CD14-positive monocyte (primary cell): ENCODE results near the gene PEG3. TPM values are rescaled to one million over a fixed set of nuclear protein-coding genes. Genes with fewer than 3 reads are reported as not detected.

ENCODE experiments used
- DNase-seq, 3 donors: peaks; one replicate each; pipeline ENCODE4 v3.0.0-alpha.2; 2011 to 2022
- H2AFZ ChIP-seq: 2 replicates; pipeline ENCODE4 v1.6.0; 2012; ENCODE audit warnings: mild to moderate bottlenecking, low read depth, low read length, inconsistent platforms; ENCODE audit not compliant: insufficient read depth, poor library complexity, severe bottlenecking
- H3K27ac ChIP-seq, 2 donors: 1 replicate in 1 of 2; 2 replicates in 1 of 2; pipeline ENCODE4 v1.5.1; 2012 to 2013; ENCODE audit warnings: low read length in 2 of 2, control low read depth in 1 of 2, inconsistent platforms in 1 of 2, low read depth in 1 of 2, mild to moderate bottlenecking in 1 of 2
- H3K27me3 ChIP-seq, 2 donors: one replicate each; pipeline versions ENCODE4 v1.6.0 to v1.6.1; 2011 to 2013; ENCODE audit warnings: low read length in 2 of 2; ENCODE audit not compliant: control insufficient read depth in 2 of 2, insufficient read depth in 2 of 2
- H3K36me3 ChIP-seq, 2 donors: replicated peaks in 1 of 2; 1 replicate in 1 of 2; 2 replicates in 1 of 2; pipeline versions ENCODE4 v1.5.1 to v1.6.1; 2012 to 2013; ENCODE audit warnings: low read length in 2 of 2, control low read depth in 1 of 2, inconsistent platforms in 1 of 2, mild to moderate bottlenecking in 1 of 2; ENCODE audit not compliant: insufficient read depth in 2 of 2, control insufficient read depth in 1 of 2
- H3K4me1 ChIP-seq, 2 donors: 1 replicate in 1 of 2; 2 replicates in 1 of 2; pipeline versions ENCODE4 v1.5.1 to v1.6.1; 2012 to 2013; ENCODE audit warnings: low read length in 2 of 2, control low read depth in 1 of 2, inconsistent platforms in 1 of 2, mild to moderate bottlenecking in 1 of 2, moderate library complexity in 1 of 2; ENCODE audit not compliant: insufficient read depth in 2 of 2, control insufficient read depth in 1 of 2
- H3K4me2 ChIP-seq: replicated peaks from 2 replicates; pipeline ENCODE3; 2012; ENCODE audit warnings: low read length, moderate library complexity, mild to moderate bottlenecking; ENCODE audit not compliant: poor library complexity, severe bottlenecking; ENCODE audit errors: extremely low read depth
- H3K4me3 ChIP-seq, 3 experiments: fragments of 200-600 bp in 1 of 3; sonication (generic) in 1 of 3; replicated peaks in 1 of 3; 1 replicate in 2 of 3; 2 replicates in 1 of 3; pipeline ENCODE4 v1.5.1; 2011 to 2013; ENCODE audit warnings: low read length in 3 of 3, mild to moderate bottlenecking in 3 of 3, control low read depth in 2 of 3, low read depth in 2 of 3, inconsistent platforms in 1 of 3, moderate library complexity in 1 of 3
- H3K79me2 ChIP-seq: 2 replicates; pipeline ENCODE4 v1.6.0; 2012; ENCODE audit warnings: mild to moderate bottlenecking, control low read depth, inconsistent platforms, low read length, moderate library complexity; ENCODE audit not compliant: insufficient read depth
- H3K9ac ChIP-seq: 2 replicates; pipeline ENCODE4 v1.6.0; 2017; ENCODE audit warnings: low read length, mild to moderate bottlenecking; ENCODE audit not compliant: insufficient read depth, poor library complexity, severe bottlenecking
- H3K9me3 ChIP-seq, 2 donors: replicated peaks in 1 of 2; 1 replicate in 1 of 2; 2 replicates in 1 of 2; pipeline versions ENCODE4 v1.5.1 to v1.6.1; 2012 to 2013; ENCODE audit warnings: low read length in 2 of 2, control low read depth in 1 of 2; ENCODE audit not compliant: control insufficient read depth in 1 of 2, insufficient read depth in 1 of 2
- H4K20me1 ChIP-seq: 2 replicates; pipeline ENCODE4 v1.6.0; 2012; ENCODE audit warnings: mild to moderate bottlenecking, low read length, control low read depth, moderate library complexity; ENCODE audit not compliant: insufficient read depth
- H3K27ac Mint-ChIP-seq, 7 donors: one replicate each; pipeline ENCODE4 v1.8.0; 2020; ENCODE audit warnings: mild to moderate bottlenecking in 7 of 7, mixed read lengths in 7 of 7, moderate library complexity in 6 of 7, inconsistent platforms in 2 of 7
- H3K27me3 Mint-ChIP-seq, 3 donors: one replicate each; pipeline ENCODE4 v1.8.0; 2021 to 2022; ENCODE audit warnings: low read depth in 3 of 3, mild to moderate bottlenecking in 3 of 3, mixed read lengths in 3 of 3, moderate library complexity in 3 of 3, inconsistent platforms in 1 of 3
- H3K36me3 Mint-ChIP-seq, 2 donors: one replicate each; pipeline ENCODE4 v1.8.0; 2020; ENCODE audit warnings: mixed read lengths in 2 of 2, inconsistent platforms in 1 of 2, mild to moderate bottlenecking in 1 of 2
- H3K4me1 Mint-ChIP-seq: one replicate; pipeline ENCODE4 v1.8.0; 2020; ENCODE audit warnings: mild to moderate bottlenecking, mixed read lengths
- H3K4me3 Mint-ChIP-seq, 2 donors: one replicate each; pipeline ENCODE4 v1.8.0; 2020; ENCODE audit warnings: mild to moderate bottlenecking in 2 of 2, mixed read lengths in 2 of 2, moderate library complexity in 1 of 2
- H3K9me3 Mint-ChIP-seq, 7 donors: one replicate each; pipeline ENCODE4 v1.8.0; 2020 to 2022; ENCODE audit warnings: mixed read lengths in 7 of 7, mild to moderate bottlenecking in 6 of 7, moderate library complexity in 6 of 7, inconsistent platforms in 2 of 7
- WGBS: methylation state at CpG from one replicate; pipeline ENCODE4 v1.1.5; 2013; ENCODE audit warnings: missing lambda C conversion rate; ENCODE audit not compliant: insufficient coverage; 5-methylcytosine and 5-hydroxymethylcytosine counted together
- intact Hi-C, 2 donors: fragments of 100-400 bp; cut with micrococcal nuclease; formaldehyde crosslinking; loops; one replicate each; pipeline versions ENCODE4 v1.15.0 to v1.15.1; 2023
- polyA plus RNA-seq, 3 donors: library from polyadenylated mRNA; depleted of rRNA in 1 of 3; unstranded in 2 of 3; stranded (reverse) in 1 of 3; fragments of 300-500 nt in 2 of 3; fragments of >200 nt in 1 of 3; fragmentation: Illumina TruSeq in 2 of 3; gene quantifications; 1 replicate in 2 of 3; 2 replicates in 1 of 3; pipeline ENCODE4 v1.2.3, GENCODE V29; 2012 to 2021
- TF ChIP-seq, protein P1 (sequence below): fragments of 200-600 bp; IDR thresholded peaks from one replicate; pipeline ENCODE4 v1.8.0; 2022; ENCODE audit warnings: antibody characterized with exemption, mild to moderate bottlenecking

Gene PEG3
- polyA plus RNA-seq, 3 donors, result 0.05 to 0.07 TPM; not detected in 1

GRCh38 chr19:56837004-56837403, 3.5 kb downstream of the PEG3 start:
- Histone ChIP-seq H3K36me3 (no peaks in the 10 kb centered on the region), H3K9ac (no peak overlapping the region), H2AFZ (peak overlapping the region; percentile 67), H3K27me3 (peaks cover 6 to 22% of the 10 kb centered on the region in 2 donors), H3K9me3 (peaks cover 71 to 79% of the 10 kb centered on the region in 2 donors), H3K4me3 (peak overlapping the region in 1 of 3 experiments; percentile 70), H4K20me1 (no peaks in the 10 kb centered on the region), H3K4me1 (peaks cover 27 to 30% of the 10 kb centered on the region in 2 donors), H3K27ac (no peak overlapping the region), H3K79me2 (no peaks in the 10 kb centered on the region), H3K4me2 (peak overlapping the region; percentile 71)
- 54% methylated on average over 4 of the region's 6 CpGs for WGBS
- Mint-ChIP-seq H3K4me3 (peak overlapping the region in 1 of 2 donors; percentile 69), H3K4me1 (peaks cover 14% of the 10 kb centered on the region), H3K27ac (peak overlapping the region in 1 of 7 donors; percentile 9), H3K36me3 (peaks cover 2 to 3% of the 10 kb centered on the region in 2 donors), H3K27me3 (peaks cover 13 to 30% (median 23%) of the 10 kb centered on the region in 3 donors), H3K9me3 (peaks cover 42 to 80% (median 61%) of the 10 kb centered on the region in 7 donors)
- DNase-seq, result no peak
- TF ChIP-seq, protein P1, sequence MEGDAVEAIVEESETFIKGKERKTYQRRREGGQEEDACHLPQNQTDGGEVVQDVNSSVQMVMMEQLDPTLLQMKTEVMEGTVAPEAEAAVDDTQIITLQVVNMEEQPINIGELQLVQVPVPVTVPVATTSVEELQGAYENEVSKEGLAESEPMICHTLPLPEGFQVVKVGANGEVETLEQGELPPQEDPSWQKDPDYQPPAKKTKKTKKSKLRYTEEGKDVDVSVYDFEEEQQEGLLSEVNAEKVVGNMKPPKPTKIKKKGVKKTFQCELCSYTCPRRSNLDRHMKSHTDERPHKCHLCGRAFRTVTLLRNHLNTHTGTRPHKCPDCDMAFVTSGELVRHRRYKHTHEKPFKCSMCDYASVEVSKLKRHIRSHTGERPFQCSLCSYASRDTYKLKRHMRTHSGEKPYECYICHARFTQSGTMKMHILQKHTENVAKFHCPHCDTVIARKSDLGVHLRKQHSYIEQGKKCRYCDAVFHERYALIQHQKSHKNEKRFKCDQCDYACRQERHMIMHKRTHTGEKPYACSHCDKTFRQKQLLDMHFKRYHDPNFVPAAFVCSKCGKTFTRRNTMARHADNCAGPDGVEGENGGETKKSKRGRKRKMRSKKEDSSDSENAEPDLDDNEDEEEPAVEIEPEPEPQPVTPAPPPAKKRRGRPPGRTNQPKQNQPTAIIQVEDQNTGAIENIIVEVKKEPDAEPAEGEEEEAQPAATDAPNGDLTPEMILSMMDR, result no peak
- intact Hi-C loops, result no loop called here

DNA sequence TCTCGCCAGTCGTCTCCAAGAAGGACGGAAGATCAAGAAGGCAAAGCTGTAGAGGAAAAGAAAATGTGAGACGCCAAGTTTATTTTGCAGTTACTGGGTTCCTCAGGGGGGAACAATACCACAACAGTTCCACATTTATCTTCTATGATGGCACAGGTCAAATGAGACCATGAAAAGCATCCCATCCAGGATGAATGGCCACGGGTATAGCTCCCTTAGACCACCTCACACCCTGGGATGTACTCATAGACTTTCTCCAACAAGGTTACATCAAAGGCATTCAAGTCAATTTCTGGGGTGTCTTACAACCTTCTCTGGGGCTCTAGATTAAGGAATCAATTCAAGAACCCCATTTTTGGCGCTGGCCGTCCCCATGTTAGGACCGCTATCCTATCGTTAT, 4.5 kb downstream of the PEG3 start:
- Histone ChIP-seq H3K27ac (no peak overlapping the region), H3K4me2 (no peak overlapping the region), H3K9me3 (peaks cover 69% of the 10 kb centered on the region in 2 donors), H3K79me2 (no peaks in the 10 kb centered on the region), H2AFZ (no peak overlapping the region), H3K4me3 (no peak overlapping the region), H4K20me1 (no peaks in the 10 kb centered on the region), H3K36me3 (no peaks in the 10 kb centered on the region), H3K4me1 (peaks cover 27 to 30% of the 10 kb centered on the region in 2 donors), H3K9ac (no peak overlapping the region), H3K27me3 (peaks cover 3 to 15% of the 10 kb centered on the region in 2 donors)
- 76% methylated on average over 5 of the region's 9 CpGs for WGBS
- intact Hi-C loops, result no loop called here
- H3K9me3 Mint-ChIP-seq, result peaks cover 38 to 73% (median 57%) of the 10 kb centered on the region in 7 donors
- DNase-seq, result no peak
- H3K27me3 Mint-ChIP-seq, result peaks cover 11 to 22% (median 21%) of the 10 kb centered on the region in 3 donors
- H3K27ac Mint-ChIP-seq, result no peak overlapping the region
- TF ChIP-seq, protein P1, result no peak
- peaks cover 14% of the 10 kb centered on the region for H3K4me1 Mint-ChIP-seq
- H3K36me3 Mint-ChIP-seq, result peaks cover 2 to 3% of the 10 kb centered on the region in 2 donors
- no peak overlapping the region for H3K4me3 Mint-ChIP-seq
